Measurements from ENCODE around the gene BEX4. TPM values are rescaled to one million over a fixed set of nuclear protein-coding genes. Genes with fewer than 3 reads are reported as not detected.
"Not testable (repeated sequence)": the region's sequence is repeated elsewhere in the genome, so short reads cannot be mapped to it uniquely, and the experiment has no call there.

BEX4 gene
- polyA plus RNA-seq, 1 experiment, result 21.1 TPM

DNA sequence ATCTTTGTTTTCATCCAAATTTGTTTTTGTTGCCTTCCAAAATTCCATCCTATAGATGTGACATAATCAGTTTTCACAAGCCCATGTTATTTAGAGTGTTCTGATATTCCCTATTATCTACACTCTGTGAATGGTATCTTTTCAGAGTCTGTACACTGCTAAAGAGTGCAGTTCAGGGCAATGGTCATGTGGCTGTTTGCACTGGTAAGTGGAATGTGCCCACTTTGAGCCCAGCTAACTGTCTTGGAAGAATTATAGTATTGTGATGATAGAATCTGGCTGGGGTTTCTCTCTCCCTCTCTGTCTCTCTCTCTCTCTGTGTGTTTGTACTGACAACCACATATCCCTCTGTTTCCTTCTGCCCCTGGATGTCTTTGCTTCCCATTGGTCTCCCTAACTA is 37.4 kb upstream of the BEX4 start:
- no peak for TF ChIP-seq CTCF (IDR thresholded peaks at IDR 0.05; ENCODE audit: low read depth, low read length)
- DNase-seq (ENCODE audit: low read depth, low spot score), result no peak
- no peaks in the 10 kb centered on the region for H3K9me3 ChIP-seq (ENCODE audit: control insufficient read depth, insufficient read depth, low read length)
- no peaks in the 10 kb centered on the region for H3K27me3 ChIP-seq (ENCODE audit: control insufficient read depth, insufficient read depth, low read length)
- H3K4me3 ChIP-seq (ENCODE audit: low read depth, low read length), result no peak overlapping the region
- ChIA-PET POLR2A (no interaction called here), CTCF (interaction anchor here (1.4 to 5.1 kb wide), 2 partner anchors 226 to 286 kb away, joined by 3 to 56 read pairs; no protein-coding TSS in a partner anchor)
- H3K27ac ChIP-seq (ENCODE audit: low read depth, low read length), result no peak overlapping the region

DNA sequence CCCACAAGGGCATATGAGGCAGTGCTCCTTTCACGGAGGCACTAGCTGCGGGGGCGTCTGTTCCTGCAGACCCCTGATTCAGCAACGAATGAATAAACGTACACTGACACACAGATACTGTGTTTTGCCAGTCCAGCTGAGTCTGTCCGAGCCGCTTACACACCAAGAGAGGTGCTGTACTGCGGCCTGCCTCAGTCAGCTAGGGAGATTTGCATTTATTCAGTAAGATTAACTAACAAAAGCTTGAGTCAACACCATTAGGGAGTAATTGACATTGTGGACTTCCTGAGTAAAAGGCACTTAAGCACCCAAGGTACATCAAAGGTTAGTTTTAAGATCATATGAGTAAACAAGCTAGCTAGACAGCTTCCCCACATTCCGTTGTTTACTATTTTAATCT is 31.0 kb upstream of the BEX4 start:
- no peak for DNase-seq (ENCODE audit: low read depth, low spot score)
- Histone ChIP-seq H3K27me3 (ENCODE audit: control insufficient read depth, insufficient read depth, low read length) (no peaks in the 10 kb centered on the region), H3K9me3 (ENCODE audit: control insufficient read depth, insufficient read depth, low read length) (no peaks in the 10 kb centered on the region), H3K4me3 (ENCODE audit: low read depth, low read length) (no peak overlapping the region), H3K27ac (ENCODE audit: low read depth, low read length) (no peak overlapping the region)
- ChIA-PET POLR2A (no interaction called here), CTCF (interaction anchor here (0.6 kb wide), 1 partner anchor 233 kb away, joined by 3 read pairs; no protein-coding TSS in a partner anchor)
- TF ChIP-seq CTCF (IDR thresholded peaks at IDR 0.05; ENCODE audit: low read depth, low read length), result no peak

DNA sequence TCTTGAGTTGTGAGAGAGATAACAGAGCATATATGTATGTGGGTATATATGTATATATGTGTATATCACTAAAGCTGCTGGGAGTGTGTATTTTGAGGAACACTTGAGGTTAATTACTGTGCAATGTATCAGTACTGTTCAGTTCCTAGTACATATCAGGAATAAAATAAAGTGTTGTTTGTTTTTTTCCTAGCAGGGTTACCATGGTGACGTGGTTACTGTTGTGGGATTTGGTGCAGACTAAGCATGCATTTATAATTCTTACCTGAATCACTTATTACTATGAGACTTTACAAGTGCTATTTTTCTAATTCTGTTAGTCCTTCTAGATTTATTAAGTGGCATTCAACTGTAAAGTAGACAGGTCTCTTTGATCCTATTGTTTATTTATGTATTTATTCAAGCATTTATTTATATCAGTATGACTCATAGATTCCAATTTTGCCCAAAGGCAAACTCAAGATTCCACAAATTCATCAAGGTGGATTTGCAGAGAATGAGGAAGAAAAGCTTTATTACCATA is 26.9 kb upstream of the BEX4 start:
- H3K9me3 ChIP-seq (ENCODE audit: control insufficient read depth, insufficient read depth, low read length), result no peaks in the 10 kb centered on the region
- no peak overlapping the region for H3K4me3 ChIP-seq (ENCODE audit: low read depth, low read length)
- no peak overlapping the region for H3K27ac ChIP-seq (ENCODE audit: low read depth, low read length)
- CTCF ChIA-PET, result no interaction called here
- H3K27me3 ChIP-seq (ENCODE audit: control insufficient read depth, insufficient read depth, low read length), result no peaks in the 10 kb centered on the region
- POLR2A ChIA-PET, result no interaction called here
- TF ChIP-seq CTCF (IDR thresholded peaks at IDR 0.05; ENCODE audit: low read depth, low read length), result no peak
- no peak for DNase-seq (ENCODE audit: low read depth, low spot score)

DNA sequence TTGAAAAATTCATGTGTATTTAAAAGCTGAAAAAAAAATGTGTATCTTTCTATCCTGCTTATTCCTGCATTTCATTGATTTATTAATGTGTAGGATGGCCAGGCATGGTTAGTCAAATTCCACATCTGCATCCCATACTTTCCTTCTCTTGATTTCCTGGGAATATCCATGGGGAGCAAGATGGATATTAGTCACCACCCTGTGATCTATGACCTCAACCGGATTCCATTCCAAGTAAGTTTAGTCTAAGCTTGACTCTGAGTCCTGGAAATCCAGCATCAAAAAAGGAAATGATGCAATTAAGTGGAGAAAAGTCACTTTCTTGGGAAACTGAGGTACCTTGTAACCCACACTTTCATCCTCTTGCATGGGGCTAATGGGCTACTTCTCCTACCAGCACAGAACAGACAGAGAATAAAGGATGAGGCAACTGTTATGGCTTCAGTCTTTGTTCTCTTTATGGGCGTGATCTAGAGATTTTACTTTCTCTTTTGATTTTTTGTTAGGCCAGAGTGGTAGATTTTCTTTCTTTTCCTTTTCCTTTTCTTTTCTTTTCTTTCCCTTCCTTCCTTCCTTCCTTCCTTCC is 17.1 kb upstream of the BEX4 start:
- H3K4me3 ChIP-seq (ENCODE audit: low read depth, low read length), result no peak overlapping the region
- CTCF ChIA-PET, result interaction anchor here (0.8 to 1.2 kb wide), 2 partner anchors 13 to 247 kb away, joined by 3 to 4 read pairs; no protein-coding TSS in a partner anchor

DNA sequence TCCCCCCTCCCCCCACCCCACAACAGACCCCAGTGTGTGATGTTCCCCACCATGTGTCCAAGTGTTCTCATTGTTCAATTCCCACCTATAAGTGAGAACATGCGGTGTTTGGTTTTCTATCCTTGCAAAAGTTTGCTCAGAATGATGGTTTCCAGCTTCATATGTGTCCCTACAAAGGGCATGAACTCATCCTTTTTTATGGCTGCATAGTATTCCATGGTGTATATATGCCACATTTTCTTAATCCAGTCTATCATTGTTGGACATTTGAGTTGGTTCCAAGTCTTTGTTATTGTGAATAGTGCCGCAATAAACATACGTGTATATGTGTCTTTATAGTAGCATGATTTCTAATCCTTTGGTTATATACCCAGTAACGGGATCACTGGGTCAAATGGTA is 16.2 kb upstream of the BEX4 start:
- DNase-seq (ENCODE audit: low read depth, low spot score); H3K27me3 ChIP-seq (ENCODE audit: control insufficient read depth, insufficient read depth, low read length); H3K4me3 ChIP-seq (ENCODE audit: low read depth, low read length); H3K9me3 ChIP-seq (ENCODE audit: control insufficient read depth, insufficient read depth, low read length); H3K27ac ChIP-seq (ENCODE audit: low read depth, low read length); POLR2A ChIA-PET: not testable (repeated sequence)
- CTCF ChIA-PET, result interaction anchor here (1.2 kb wide), 1 partner anchor 247 kb away, joined by 3 read pairs; no protein-coding TSS in a partner anchor

More for the DNA sequence above, 17.1 kb upstream of the BEX4 start:
- H3K27me3 ChIP-seq (ENCODE audit: control insufficient read depth, insufficient read depth, low read length), result no peaks in the 10 kb centered on the region
- DNase-seq (ENCODE audit: low read depth, low spot score), result no peak
- TF ChIP-seq CTCF (IDR thresholded peaks at IDR 0.05; ENCODE audit: low read depth, low read length), result no peak
- no peaks in the 10 kb centered on the region for H3K9me3 ChIP-seq (ENCODE audit: control insufficient read depth, insufficient read depth, low read length)
- H3K27ac ChIP-seq (ENCODE audit: low read depth, low read length), result no peak overlapping the region
- POLR2A ChIA-PET, result no interaction called here

All from AG04450 (cell line).